Amygdala (tissue), 56 donors: Measurements from ENCODE around the gene FAM135A.
"Not testable (repeated sequence)": the region's sequence is repeated elsewhere in the genome, so short reads cannot be mapped to it uniquely, and the experiment has no call there.

ENCODE experiments used
- DNase-seq, 56 donors: peaks; one replicate each; lab custom pipeline; 2025; lab: John Stamatoyannopoulos, UW

FAM135A gene

DNA sequence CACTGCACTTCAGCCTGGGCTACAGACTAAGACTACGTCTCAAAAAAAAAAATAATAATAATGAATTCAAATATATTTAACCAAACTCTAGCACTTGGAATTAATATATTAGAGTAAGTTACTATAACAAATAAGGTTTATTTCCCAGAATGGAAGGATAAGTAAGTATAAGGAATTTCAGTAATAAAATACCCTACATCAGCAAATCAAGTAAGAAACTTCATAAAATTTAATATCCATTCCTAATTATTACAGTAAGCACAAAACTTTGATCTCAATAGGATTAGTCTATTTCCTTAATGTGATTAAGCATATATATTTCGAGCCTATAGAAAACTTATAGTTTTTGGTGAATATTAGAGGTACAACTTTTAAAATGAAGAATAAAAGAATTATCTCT, 116.7 kb downstream of the FAM135A start:
- DNase-seq: no peak

DNA sequence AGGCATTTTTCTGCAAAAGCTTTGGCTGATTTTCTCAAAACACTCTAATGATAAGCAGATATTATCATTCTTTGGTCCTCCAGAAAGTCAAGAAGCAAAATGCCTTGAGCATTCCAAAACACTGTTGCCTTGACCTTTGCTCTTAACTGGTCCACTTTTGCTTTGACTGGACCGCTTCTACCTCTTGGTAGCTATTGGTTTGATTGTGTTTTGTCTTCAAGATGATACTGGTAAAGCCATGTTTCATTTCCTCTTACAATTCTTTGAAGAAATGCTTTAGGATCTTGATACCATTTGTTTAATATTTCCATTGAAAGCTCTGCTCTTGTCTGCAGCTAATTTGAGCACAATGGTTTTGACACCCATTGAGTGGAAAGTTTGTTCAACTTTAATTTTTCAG, 117.8 kb downstream of the FAM135A start:
- DNase-seq: no peak

DNA sequence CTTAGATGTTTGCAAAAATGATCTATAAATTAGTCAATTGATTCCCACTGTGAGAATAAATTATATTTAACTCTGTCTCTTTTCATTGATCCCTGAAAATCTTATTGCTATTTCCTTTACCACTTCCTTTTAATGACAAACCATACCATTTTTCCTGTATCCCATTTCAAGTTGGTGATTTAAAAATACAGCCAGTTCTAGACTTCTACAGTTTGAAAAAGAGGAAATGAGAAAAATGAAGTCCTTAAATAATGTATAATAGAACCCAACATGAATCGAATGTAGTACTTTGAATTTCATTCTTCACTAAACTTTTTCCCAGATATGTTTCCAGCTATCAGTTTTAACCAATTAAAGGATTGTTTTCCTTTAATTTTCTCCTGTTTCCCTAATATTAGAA, 124.0 kb downstream of the FAM135A start:
- DNase-seq: no peak

DNA sequence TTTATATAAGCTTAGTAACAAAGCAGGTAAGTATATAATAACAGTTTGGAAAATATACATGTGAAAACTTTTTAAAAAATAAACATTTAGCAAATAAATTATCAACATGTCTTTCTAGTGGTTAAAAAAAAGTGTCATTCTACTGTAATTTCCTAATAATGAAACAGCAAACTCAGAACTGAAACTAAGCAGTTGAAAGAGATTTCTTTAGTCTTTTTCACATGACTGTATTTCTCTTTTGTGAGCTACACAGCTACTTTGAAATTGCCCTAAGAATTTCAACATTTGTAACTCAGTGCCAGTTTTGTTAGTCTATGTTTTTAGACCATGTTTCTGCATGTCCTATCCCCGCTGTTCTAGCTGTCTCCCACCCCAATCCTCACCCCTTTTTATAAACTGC, 125.1 kb downstream of the FAM135A start:
- DNase-seq: no peak

DNA sequence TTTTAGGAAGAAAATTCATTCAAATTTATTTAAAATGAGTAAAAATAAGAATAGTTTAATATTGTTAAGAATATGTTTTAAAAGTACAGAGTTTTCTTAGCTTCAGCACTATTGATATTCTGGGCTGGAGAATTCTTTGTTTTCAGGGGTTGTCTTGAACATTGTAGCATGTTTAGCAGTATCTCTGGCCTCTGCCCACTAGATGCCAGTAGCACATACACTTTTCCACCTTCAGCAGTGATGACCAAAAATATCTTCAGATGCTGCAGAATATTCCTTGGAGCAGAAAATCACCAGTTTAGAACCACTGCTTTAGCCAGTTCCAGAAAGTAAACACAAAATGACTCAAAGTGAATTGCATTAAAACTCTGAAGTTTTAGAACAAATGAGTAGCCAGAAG, 134.0 kb downstream of the FAM135A start:
- DNase-seq: peak in 4 of 56 donors; percentile 0 to 7 (median 2)

DNA sequence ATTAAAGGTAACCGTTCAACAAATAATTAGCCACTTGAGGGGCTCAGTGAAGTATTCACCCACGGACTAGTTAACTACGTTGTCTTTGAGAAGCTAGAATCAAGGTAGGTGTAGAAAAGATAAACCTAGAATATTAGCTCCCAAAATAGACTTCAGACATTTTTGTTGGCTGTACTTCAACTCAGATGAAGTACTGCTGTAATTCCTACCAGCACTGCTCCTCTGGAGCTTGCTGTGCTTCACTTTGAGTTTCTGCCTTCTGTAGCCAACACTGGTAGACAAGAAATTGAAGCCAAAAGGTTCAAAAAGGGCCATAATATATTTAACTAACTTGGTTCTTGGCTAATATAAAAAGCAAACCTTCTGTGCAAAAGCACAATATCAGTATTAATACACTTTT, 134.6 kb downstream of the FAM135A start:
- DNase-seq: no peak

DNA sequence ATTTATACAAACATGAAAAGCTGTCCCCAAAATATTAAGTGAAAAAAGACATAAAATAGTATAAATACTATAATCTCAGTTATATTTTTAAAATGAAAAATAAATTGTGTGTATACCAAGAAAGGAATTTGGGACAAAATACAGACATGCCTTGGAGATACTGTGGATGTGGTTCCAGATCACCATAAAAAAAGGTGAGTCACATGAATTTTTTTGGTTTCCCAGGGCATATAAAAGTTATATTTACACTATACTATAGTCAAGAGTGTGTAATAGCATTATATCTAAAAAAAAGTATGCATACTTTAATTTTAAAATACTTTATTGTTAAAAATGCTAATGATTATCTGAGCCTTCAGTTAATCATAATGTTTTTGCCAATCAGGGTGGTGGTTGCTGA, 136.0 kb downstream of the FAM135A start:
- DNase-seq: no peak

DNA sequence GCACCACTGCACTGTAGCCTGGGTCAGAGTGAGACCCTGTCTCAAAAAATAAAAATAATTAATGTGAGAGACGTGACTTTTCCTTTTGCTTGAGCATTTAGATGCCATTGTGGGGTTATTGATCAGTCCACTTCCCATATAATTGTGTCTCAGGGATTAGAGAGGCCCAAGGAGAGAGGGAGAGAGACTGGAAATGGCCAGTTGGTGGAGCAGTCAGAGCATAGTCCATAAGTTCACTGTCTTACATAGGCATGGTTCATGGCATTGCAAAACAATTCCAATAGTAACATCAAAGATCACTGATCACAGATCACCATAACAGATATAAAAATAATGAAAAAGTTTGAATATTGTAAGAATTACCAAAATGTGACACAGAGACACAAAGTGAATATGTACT, 138.3 kb downstream of the FAM135A start:
- no peak for DNase-seq

DNA sequence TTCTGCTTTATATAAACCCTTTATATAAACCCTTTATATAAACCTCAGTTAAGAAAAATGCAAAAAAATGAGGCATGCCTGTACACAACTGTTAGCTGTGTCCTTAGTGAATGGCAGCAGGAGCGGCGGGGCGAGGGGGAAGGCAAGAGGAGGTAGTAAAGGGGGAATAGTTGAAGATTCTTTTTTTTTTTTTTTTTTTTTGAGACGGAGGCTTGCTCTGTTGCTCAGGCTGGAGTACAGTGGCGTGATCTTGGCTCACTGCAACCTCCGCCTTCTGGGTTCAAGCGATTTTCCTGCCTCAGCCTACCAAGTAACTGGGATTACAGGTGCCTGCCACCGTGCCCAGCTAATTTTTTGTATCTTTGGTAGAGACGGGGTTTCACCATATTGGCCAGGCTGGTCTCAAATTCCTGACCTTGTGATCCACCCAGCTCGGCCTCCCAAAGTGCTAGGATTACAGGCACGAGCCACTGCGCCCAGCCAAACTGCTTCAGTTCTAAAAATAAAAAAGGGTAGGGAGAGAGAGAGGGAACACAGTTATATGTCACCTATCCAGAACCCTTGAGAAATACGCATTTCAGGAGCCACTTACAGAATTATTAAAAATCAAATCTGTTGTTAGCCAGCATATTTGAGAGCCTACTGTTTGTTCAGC, 139.1 kb downstream of the FAM135A start:
- not testable (repeated sequence) for DNase-seq

DNA sequence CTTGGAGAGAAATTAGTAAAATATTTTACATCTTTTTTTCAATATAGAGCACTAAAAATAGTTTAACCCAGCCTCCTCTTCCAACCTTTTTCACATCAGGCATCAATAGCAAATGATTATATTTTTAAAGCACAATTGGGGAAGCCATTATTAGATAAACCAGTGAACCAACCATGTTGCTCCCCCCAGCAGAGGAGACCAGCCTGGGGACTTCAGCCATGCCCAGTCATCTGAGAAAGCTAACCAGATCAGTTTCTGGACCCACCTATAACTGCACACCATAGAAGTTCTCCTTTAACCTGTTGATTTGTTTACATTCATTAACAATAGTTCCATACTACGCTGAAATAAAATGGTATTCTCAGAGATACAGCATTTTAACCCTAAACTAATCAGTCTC, 139.7 kb downstream of the FAM135A start:
- DNase-seq: no peak

DNA sequence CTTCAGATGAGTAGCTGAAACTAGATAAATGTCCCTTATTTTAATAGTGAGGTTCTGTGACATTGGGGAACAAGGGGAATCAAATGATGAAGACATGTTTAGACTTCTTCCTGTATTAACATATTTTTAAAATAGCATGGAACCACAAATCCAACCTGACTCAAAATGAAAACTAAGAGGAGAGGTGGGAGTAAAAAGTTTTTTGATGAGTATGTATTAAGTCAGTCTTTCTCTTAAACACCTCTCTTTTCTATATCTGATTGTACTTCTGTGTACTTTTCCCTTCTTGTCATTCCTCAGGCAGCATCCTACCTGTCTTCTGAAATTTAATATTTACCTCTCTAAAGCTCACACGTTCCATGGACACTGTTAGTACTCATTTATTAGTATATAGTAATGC, 144.7 kb downstream of the FAM135A start:
- DNase-seq: no peak

DNA sequence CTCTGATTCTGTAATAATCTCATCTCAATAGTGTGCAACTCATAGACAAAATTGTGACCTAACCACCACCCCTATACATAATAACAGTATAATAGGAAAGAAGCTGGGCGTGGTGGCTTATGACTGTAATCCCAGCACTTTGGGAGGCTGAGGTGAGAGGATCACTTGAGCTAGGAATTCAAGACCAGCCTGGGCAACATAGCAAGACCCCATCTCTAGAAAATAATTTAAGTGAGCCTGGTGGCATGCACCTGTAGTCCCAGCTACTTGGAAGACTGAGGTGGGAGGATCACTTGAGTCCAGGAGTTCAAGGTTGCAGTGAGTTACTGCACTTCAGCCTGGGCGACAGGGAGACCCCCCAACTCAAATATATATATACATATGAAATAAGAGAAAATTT, 149.1 kb downstream of the FAM135A start:
- DNase-seq: not testable (repeated sequence)

DNA sequence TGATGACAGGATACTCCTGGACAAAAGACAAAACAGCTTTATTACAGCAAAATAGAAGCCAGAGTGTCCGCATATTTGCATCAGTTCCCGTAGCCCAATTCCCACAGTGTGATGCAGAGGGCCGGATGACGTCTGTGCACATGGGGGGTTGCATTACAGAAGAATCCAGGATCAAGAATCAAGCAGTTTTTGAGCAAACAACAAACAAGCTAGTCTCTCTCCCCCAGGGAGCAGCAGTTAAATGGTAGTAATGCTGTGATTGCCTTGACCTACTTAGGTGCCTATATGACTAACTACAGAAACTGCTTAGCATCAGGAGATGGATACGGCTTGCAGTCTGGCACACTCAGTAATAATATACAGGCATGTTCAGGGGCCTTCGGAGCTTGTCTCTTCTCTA, 150.2 kb downstream of the FAM135A start:
- DNase-seq: peak in 1 of 56 donors; percentile 1

DNA sequence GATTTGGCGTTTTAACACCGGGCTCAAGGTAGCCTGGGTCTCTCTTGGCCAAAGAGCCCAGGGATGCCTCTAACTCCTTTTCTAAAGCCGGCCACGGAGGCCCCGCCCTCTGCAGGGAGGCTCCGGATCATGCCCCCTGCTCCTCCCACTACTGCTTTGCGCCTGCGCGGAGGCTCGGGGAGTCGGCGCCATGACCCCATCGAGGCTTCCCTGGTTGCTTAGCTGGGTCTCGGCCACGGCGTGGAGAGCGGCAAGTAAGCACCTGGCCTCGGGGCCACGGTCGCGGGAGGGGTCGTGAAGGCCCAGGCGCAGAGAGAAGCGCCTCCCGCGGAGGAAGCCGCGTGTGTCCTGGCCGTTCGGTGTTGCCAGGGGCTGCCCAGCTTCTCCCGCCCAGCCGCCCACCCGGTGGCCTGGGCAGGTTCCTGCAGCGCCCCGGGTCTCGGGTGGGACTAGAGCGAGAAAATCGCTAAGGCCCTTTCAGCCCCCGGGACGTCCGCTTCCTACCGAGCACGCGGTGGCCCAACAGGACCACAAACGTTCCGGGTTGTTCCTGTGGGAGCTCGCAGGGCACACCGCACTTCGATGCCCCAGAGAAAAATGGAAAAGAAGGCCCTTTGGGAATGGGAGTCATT, 153.6 kb downstream of the FAM135A start, which contains the start of gene SDHAF4:
Gene SDHAF4 (plus strand): TSS at position 180 of the 632 bp plus-strand sequence. CDS start 11 bp downstream, at position 191.
- peak; percentile 56 to 94 (median 86) for DNase-seq

DNA sequence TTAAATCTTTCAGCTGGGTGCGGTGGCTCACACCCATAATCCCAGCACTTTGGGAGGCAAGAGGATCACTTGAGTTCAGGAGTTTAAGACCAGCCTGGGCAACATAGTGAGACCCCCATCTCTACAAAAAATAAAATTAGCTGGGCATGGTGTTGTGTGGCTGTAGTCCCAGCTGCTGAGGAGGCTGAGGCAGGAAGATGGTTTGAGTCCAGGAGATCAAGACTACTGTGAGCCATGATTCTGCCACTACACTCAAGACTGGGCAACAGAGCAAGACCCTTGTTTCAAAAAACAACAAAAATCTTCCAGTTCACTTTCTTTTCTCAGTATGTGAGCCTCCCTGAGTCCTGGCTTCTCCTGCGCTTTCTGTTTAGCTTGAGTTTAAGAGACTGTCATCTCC, 161.3 kb downstream of the FAM135A start:
- no peak for DNase-seq

DNA sequence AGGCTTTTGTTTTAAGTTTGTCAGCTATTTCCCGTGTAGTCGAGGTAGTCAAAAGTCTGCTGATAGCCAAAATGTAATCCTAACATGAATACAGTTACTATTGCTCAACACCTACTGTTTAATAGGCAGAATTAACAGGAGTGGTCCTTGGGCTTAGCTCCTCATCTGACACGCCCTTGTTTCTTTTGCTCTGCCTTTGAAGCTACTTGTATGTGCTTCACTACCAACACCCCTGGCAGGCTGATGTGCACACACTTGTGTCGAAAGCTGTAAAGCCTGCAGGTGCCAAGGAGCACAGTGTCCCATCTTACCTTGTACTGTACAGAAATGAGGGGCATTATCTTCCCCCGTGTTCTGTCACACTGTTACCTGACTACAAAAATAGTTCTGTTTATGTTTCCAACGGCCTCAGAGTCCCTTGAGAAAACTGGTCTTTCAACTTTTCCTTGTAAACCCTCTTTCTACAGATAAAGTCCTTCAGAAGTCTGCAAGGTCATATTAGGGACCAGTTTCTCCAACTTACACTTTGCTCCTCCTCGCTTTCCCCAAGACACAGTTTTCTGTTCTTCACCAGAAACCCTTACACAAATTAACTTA, 162.7 kb downstream of the FAM135A start:
- DNase-seq: no peak

DNA sequence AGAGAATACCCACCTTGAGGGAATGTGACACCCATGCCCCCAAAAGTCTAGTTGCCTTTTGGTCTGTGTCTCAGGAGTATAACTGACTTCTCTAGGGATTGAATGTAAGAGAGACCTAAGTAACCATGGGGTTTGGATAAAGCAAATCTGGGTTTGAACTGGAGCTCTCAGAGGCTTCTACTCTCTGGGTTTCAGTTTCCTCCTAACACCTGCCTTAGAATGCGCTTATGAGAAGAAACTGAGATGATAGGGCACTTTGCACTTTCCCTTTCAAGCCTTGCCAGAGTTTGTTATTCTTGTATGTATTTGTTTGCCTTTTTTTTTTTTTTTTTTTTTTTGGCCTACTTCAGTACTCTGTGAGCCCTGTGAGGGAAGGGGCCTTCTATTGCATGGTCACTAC, 172.8 kb downstream of the FAM135A start:
- no peak for DNase-seq

DNA sequence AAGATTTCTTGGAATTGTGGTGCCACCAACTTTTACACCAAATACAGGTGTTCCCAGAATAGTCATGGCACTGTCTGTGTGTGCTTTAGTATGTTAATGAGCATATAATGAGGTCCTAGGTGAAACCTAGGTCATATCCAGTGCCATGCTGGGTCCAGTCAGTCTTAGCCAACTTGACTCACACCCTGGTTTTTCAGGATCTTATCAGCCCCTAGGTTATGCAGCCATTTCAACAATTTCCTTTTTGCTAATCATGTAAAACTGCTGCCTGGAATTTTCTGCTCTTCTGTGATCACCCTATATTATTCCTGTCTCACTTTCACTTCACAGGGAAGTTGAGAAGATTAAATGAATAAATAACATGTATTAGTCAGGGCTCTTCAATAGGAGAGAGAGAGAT, 177.1 kb downstream of the FAM135A start:
- no peak for DNase-seq

DNA sequence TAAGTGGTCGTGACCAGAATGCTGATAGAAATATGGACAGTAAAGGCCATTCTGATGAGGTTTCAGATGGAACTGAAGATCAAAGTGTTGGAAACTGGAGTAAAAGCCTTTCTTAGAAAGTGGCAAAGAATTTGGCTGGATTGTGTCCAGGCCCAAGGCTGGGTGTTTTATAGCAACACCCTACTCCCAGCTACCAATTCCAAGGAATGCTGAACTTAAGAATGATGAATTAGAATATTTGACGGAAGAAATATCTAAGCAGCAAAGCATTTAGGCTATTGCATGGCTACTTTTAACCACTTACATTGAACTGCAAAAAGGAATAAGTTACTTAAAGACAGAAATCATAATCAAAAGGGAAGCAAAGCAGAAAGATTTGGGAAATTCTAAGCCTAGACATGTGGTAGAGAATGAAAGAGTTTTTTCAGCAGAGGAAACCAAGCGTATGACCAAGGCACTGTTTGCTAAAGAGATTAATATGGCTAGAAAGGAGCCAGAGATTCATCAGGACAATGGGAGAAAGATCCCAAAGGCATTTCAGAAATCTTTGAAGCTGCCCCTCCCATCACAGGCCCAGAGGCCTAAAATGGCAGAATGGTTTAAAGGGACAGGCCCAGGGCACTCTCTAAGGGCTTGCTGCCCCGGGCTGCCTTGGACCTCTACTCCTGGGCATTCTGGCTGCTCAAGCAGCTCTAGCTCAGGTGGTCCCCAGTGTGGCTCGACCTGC, 179.2 kb downstream of the FAM135A start:
- DNase-seq: no peak

DNA sequence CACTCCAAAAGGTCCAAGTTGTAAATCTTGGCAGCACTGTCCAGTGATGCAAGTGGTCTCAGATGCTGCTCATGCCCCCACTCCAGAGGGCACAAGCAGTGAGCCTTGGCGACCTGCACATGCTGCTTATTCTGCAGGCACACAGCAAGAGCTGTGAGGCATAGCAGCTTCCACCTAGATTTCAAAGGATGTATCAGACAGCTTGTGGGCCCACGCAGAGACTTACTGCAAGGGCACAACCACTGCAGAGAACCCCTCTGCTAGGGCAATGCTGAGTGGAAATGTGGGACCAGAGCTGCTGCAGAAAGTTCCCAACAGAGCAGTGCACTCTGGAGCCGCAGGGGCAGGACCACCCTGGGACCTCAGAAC, 179.8 kb downstream of the FAM135A start:
- no peak for DNase-seq

DNA sequence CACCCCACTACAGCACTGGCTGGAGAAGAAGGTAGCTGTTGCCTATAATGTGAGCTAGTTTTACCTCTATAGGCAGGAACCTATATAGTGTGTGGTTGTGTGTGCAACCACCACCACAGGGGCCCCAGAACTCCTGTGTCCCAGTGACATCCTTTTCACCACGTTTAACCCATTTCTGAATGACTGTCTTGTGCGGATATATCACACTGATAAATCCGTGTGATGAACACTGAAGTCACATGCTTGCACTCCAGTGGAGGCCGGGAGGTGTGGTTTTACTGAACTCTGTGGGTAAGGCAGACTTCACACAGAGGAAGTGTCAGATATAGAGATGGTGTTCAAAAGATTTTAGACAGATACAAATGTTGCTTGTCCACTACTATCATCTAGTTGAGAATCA, 185.9 kb downstream of the FAM135A start:
- DNase-seq: no peak
